Ishikawa (cell line): ENCODE results near the gene RPUSD1.

ENCODE experiments used
- CEBPB ChIP-seq: IDR thresholded peaks from 2 replicates; pipeline ENCODE4 v1.6.1; 2012
- CREB1 ChIP-seq: IDR thresholded peaks from 2 replicates; pipeline ENCODE4 v1.6.1; 2012; ENCODE audit warnings: low read depth
- EGR1 ChIP-seq: IDR thresholded peaks from 2 replicates; pipeline ENCODE4 v1.6.1; 2012
- EP300 ChIP-seq: IDR thresholded peaks from 2 replicates; pipeline ENCODE4 v1.6.1; 2012; ENCODE audit warnings: borderline replicate concordance
- NFIC ChIP-seq: IDR thresholded peaks from 2 replicates; pipeline ENCODE4 v1.6.1; 2012
- RAD21 ChIP-seq: IDR thresholded peaks from 2 replicates; pipeline ENCODE4 v1.6.1; 2012; ENCODE audit warnings: low read depth
- REST ChIP-seq: IDR thresholded peaks from 2 replicates; pipeline ENCODE4 v1.6.1; 2012; ENCODE audit warnings: low read depth, mild to moderate bottlenecking
- TAF1 ChIP-seq: IDR thresholded peaks from 2 replicates; pipeline ENCODE4 v1.6.1; 2012; ENCODE audit warnings: low read depth, mild to moderate bottlenecking
- ZBTB7A ChIP-seq: IDR thresholded peaks from 2 replicates; pipeline ENCODE4 v1.6.1; 2012; ENCODE audit warnings: low read depth
- TF ChIP-seq, protein P1 (sequence below): IDR thresholded peaks from 2 replicates; pipeline ENCODE4 v1.6.1; 2012
- TF ChIP-seq, protein P2 (sequence below): IDR thresholded peaks from 2 replicates; pipeline ENCODE4 v1.6.1; 2012

DNA sequence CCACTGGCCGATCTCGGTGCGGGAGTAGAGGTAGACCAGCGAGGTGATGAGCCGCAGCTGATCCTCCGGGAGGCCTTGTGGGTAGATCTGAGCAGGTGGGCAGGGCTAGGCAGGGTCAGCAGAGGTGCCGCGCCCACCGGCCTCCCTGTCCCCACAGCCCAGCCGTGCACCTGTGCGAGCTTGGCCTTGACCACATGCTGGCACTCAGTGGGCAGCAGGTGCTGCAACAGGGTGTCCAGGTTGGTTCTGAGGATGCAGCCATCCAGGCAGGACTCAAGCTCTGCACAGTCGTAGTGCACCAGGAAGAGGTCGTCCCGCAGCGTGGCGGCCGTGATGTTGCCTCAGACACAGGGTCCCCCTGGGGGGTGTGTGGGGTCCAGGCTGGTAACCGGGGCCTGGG lies 15.2 kb downstream of the RPUSD1 start:
- no peak for TF ChIP-seq ZBTB7A
- TF ChIP-seq TAF1 = no peak
- no peak for TF ChIP-seq EGR1
- no peak for TF ChIP-seq RAD21
- TF ChIP-seq, protein P1, sequence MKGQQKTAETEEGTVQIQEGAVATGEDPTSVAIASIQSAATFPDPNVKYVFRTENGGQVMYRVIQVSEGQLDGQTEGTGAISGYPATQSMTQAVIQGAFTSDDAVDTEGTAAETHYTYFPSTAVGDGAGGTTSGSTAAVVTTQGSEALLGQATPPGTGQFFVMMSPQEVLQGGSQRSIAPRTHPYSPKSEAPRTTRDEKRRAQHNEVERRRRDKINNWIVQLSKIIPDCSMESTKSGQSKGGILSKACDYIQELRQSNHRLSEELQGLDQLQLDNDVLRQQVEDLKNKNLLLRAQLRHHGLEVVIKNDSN = no peak
- no peak for TF ChIP-seq CEBPB
- no peak for TF ChIP-seq EP300
- no peak for TF ChIP-seq NFIC
- TF ChIP-seq, protein P2, sequence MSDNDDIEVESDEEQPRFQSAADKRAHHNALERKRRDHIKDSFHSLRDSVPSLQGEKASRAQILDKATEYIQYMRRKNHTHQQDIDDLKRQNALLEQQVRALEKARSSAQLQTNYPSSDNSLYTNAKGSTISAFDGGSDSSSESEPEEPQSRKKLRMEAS = no peak
- no peak for TF ChIP-seq CREB1
- TF ChIP-seq REST = no peak
